Dedifferentiated amniotic fluid mesenchymal stem cell (primary cell): ENCODE results near the gene RAPGEF2.

Experiments
- DNase-seq: peaks from one replicate; pipeline ENCODE4 v3.0.0-alpha.2; 2016; ENCODE audit errors: extremely low spot score

Gene RAPGEF2

DNA sequence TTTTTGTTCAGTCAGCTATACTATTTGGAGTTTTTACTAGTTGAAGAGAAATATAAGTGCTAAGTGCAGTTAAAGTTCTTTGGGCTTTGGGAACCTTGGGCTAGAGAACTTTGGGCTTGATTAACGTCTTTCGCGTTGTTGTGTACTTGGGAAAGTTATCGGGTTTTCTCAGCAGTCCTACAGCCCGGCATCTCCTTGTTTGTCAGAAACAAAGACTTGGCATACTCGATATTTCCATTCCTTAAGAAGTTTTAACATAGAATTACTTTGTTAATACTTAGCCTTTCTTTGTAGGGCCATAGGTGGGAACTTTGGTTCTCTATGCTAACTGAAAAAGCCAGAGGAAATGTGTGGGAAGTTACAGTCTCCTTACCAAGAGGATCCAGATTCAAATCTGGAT lies 28.7 kb downstream of the RAPGEF2 start:
- DNase-seq, result no peak

DNA sequence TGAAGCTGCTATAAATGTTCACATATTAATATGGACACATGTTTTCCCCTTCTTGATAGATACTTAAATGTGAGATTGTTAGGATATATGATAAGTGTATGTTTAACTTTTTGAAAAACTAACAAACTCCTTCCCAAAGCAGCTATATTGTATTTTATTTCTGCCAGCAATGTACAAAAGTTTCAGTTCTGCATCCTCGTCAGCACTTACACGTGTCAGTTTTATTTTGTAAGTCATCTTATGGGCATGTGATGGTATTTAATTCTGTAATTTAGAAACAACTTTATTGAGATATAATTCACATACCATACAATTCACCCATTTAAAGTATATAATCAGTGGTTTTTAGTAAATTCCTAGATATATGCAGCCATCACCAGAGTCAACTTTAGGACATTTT lies 31.6 kb downstream of the RAPGEF2 start:
- DNase-seq, result no peak

DNA sequence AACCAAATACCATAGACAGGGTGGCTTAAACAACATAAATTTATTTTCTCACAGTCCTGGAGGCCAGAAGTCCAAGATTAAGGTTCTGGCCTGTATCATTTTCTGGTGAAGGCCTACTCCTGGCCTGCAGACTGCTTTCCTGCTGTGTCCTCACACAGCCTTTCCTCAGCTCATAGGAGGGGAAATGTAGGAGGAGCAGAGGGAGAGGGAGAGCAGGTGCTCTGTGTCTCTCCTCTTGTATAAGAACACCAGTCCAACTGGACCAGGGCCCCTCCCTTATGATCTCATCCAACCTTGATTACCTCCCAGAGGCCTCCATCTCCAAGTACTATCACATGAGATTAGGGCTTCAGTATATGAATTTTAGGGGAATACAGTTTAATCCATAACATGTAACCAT lies 34.3 kb downstream of the RAPGEF2 start:
- DNase-seq, result no peak

DNA sequence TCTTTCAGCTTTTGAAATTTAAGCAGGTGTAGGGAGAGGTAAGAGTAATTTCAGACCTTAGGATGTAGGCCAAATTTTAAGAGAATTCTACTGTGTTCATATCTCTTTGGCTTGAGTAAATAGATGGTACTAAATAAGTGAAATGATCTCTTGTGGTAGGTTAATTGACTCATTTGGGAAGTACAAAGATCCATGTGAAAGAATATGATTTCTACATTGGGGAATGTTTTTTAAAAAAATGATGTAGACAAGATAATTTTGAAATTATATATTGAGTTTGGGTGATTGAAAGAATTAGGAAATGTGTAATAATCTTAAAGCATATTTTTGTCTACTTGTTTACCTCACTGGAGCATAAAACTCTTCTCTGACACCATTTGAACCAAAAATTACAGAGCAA lies 35.6 kb downstream of the RAPGEF2 start:
- DNase-seq, result no peak

DNA sequence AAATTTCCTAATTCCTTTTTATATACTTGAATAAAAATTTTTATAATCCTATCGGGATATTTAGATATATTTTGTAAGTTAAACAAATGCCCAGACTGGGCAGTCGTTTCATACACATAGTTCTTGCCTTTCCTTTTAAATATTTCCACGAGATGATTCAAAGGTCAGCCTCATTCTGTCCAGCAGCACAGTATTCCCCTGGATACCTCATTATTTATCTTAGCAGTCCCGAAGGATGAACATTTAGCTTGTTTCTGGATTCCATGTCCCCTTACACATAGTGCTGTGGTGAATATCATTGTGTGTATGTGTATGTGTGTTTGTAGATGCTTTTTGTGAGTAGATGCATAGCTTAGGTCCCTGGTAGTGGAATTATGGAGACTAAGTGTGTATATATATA lies 38.3 kb downstream of the RAPGEF2 start:
- no peak for DNase-seq

DNA sequence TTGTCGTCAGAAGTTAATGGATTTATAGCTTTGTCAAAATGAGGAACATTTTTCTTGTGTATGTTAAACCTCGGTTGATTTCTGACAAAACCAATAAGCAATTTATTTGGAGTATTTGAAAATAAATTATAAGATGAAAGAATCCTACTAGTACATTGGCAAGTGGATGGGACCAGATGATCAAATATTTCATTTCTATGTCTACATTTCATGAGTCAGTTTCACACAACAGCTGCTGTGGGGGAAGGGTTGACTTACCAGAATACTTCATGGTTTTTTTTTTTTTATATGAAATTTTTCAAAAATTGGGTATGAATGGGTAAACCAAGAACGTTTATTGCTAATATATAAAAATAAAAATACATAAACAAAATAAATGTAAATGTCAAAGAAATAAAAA lies 39.4 kb downstream of the RAPGEF2 start:
- DNase-seq, result no peak

DNA sequence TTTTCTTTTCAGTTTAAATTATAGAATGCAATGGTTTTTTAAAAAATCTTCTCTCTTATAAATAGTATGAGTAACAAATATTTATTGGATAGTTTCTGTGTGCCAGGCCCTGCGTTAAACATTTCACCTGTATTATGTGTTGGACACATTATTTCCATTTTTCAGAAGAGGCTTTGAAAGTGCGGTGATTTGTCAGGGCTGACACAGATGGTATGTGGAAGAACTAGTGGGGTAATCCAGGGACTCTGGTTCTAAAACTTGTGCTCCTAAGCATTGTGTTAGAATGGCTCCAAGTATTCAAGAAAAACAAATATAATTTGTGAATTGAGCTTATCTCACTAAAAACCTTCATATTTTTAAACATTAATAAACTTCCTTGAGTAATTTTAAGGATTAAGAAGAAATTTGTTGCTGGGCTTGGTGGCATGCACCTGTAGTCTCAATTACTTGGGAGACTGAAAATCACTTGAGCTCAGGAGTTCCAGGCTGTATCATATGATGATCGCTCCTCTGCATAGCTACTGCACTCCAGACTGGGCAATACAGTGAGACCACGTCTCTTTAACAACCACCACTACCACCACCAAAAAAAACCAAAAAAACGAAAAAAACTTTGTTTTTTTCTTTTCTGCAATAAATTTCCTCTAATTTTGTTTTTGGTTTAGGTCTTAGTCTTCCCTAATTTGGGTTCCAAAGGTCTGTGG lies 40.0 kb downstream of the RAPGEF2 start:
- no peak for DNase-seq

DNA sequence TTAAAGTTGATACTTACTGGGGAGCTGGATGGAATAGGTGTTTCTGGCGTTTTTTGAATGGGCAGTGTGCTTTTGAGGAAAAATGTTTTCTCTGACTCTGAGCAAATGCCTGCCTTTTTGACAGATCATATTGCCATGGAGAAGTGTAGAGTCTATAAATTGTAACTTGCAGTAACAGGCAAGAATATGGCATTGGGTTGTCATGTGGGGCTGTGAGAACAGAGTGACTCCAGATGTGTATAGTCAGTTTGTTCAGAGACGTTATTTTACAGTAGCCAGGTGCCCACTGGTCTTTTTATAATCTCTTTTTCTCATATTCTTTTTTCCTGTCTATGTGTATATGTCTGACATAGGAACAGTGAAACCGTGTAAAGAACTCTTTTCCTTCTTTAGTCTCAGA lies 40.8 kb downstream of the RAPGEF2 start:
- no peak for DNase-seq

DNA sequence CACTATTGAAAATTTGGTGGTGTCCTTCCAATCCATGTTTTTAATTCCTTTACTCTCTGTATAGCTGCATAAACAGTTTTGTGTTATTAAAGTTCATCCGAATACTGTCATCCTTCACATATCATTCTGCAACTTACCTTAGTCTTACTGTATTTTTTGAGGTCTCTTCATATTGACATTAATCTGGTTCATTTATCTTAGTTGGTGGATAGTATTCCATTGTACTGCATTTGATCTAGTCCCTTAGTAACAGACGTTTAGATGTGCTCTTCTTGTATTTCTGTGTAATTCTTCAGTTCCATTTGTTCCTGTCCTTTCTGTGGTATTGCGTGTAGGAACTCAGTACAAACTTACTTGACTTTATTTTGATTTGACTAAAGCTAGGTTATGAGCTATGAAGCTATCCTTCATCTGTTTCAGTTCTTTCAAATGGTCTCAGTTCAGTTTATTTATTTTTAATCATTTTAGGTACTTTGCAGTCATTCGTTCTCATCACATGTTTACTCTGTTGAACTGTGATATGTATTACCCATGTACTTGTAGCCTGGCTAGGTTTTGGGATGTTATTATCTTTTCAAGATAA lies 41.3 kb downstream of the RAPGEF2 start:
- no peak for DNase-seq

DNA sequence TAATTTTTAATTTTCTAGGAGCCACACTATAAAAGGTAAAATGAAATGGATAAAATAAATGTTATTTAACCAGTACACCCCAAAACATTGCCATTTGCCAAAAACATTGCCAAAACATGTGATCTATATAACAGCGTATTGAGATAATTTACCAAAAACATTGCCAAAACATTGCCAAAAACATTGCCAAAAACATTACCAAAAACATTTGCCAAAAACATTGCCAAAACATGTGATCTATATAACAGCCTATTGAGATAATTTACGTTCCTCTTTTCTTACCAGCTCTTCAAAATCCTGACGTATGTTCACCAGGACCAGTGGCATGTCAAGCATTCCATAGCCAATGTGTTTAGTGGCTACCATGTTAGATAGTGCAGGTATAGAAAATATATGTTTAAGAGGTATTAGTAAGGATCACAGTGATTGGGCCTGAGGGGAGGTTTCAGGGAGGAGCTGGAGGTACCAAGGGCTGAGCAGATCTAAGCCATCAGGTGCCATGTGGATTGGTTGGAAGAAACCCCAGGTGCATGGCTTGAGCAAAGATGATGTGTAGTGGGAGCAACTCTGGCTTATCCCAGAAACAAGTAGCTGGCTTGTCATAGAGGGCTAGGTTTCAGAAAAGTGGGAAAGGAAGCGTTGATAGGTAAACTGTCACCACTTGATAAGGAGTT lies 42.6 kb downstream of the RAPGEF2 start:
- no peak for DNase-seq

DNA sequence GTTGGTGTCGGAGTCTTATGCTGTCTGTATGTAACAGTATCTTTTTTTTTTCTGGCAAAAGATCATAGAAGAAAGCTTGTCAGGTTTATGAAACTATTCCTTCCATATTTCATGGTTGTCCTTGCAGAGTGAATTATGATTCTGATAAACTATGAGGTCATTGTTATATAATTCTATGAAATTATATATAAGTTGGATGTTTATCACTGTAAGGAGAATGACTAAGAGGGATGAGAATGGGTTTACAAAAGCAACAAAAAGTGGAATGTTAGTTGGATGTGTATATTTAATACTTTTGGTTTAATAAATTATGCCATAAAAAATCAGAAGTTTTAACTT lies 43.1 kb downstream of the RAPGEF2 start:
- DNase-seq, result no peak

DNA sequence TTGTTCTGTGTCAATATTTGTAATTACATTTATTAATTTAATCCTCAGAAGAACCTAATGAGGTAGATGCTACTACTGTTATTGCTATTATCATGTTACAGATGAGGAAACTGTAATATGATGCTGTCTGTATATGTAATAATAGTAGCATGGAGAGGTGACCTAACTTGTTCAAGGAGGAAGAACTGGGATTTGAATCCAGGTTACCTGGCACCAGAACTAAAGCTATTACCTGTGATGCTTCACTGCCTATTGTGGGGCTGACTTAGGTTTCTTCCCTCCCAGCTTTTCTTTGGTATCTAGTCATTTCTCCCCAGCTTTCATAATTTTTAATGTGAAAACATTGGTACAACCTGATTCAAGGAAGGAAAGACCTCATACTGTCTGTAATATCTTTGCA lies 43.6 kb downstream of the RAPGEF2 start:
- DNase-seq, result no peak

DNA sequence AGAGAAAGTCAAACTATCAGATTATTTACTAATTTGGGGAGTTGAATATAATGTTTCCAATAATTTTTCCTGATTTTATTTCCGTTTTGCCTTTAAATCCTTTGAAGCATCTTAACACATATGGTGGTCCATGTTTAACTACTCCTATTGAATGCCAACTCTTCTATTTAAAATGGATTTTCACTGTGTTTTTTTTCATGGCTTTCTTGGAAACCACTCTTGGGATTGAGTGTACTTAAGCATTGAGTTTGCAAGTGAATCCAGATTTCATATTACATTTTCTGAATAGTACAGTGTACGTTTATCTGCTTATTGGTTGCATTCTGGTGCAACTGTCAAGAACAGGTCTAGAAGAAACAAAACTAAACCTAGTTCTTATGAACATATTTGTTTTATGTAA lies 45.6 kb downstream of the RAPGEF2 start:
- no peak for DNase-seq

DNA sequence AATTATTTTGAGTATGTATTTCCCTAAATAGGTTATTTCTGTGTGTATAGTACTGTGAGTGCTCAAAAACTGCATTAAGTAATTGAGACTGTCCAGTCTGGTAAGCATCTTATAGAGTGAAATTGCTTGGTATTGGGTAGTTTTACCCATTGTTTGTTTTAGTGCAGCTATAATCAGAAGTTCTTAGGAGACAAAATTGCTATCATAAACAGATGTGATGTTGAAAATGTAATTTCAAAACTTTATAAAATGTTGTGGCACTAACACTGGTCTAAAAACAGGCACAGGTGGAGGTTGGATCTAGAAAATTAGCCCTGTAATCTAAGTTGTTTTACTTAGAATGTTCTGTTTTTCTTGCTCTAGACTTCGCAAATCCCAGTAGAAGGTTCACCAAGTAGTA lies 46.8 kb downstream of the RAPGEF2 start:
- no peak for DNase-seq

DNA sequence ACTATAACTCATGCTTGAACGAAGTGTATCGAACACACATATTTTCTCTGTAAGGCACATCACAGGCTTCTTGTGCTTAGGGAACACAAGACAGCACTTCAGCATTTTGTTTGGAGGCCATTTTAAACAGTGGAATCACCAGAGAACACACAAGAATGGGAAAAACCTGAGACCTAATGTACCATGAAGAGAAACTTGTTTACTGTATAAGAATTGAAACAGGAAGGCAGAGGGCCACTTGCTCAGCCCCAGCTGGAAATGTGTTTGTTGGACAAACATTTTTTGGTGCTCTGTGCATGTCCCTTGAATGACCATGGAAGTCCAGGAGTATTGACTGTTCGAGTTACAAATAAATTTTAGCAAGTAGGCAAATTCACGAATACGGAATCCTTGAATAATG lies 47.5 kb downstream of the RAPGEF2 start:
- no peak for DNase-seq

DNA sequence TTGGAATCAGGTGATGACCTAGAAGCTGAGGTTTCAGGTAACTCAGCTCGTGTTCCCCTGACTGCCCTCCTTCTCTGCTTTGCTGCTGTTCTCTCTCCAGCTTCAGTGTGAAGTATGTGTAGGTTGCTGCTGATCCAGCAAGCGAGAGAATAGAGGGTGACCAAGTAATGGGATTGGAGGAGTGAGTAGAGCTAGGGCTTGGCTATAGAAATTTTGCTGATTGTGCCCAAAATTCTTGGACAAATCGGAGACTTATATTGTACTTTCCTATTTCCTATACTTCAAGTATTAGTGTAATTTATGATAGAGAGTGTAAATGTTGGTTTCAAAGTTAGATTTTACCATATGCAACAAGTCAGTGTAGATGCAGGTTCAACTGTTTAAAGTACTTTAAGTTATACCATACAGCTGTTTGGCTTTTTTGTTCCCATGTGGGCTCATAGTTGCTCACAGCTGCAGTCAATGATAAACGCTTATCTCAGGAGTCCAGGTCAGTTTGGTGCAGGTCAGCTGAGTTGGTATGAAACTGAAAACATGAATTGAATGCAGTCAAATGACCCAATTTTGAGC lies 48.0 kb downstream of the RAPGEF2 start:
- DNase-seq, result no peak

DNA sequence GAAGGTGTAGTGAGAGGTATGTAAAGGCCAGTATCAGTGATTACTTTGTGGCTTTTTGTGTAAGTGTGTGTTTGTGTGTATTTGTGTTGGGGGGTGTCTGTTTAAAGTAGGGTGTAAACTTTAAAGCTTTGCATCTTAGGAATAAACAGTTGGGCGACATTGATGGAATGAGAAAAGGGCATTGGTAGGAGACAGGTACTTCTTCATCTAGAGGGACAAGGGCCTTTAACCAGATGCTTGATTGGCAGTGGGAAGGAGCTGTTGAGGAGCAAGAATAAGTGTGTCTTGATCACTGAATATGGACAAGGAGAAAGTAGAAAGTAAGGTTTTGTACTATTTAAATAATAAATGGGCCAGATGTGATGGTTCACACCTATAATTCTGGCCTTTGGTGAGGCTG lies 48.8 kb downstream of the RAPGEF2 start:
- no peak for DNase-seq

DNA sequence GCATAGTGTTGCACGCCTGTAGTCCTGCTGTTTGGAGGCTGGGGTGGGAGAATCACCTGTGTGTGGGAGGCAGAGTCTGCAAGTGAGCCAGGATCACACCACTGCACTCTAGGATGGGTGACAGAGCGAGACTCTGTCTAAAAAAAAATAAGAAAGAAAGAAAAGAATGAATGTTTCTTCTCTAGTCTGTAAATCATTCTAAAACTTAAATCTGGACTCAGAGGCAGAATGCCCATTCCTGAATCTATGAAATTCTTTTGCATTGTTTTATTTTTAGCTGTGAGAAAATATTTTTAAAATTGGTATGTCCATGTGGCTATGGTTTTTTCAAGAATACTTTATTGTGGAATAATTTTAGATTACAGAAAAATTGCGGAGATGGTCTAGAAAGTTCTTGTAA lies 49.3 kb downstream of the RAPGEF2 start:
- DNase-seq, result no peak

DNA sequence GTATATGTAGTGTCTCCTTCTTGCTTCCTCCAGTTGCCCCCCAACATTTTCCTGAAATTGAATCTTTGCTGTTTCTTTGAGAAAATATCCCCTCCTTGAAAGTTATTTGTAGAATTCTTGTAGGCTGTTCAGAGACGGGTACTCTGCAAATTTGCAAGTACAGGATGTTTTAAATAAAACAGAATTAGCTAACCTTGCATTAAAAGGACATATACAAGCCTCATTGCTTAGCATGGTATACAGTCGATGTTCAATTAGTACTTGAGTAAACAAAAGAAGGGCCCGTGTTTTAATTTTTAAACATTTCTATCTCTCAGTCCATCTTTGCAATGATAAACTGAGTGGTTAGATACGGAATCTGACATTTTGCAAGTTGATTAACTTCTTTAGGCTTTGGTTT lies 50.8 kb downstream of the RAPGEF2 start:
- no peak for DNase-seq

DNA sequence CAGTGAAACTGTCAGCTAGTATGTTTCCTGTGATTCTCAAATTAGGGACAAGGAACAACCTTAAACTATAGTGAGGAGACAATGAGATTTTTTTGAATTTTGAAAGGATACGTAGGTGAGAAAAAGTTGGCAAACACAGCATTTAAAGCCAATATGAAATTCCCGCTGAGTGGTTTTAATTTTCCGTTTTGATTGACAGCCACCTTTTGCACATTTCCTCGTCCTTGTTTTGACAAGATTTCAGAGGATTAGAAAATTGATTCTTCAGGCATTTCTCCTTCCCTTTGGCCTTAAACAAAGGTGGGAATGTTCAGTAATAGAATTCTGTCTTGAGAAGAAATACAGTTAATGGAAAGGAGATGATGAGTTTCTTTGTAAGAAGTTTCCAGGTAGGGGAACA lies 52.2 kb downstream of the RAPGEF2 start:
- no peak for DNase-seq

DNA sequence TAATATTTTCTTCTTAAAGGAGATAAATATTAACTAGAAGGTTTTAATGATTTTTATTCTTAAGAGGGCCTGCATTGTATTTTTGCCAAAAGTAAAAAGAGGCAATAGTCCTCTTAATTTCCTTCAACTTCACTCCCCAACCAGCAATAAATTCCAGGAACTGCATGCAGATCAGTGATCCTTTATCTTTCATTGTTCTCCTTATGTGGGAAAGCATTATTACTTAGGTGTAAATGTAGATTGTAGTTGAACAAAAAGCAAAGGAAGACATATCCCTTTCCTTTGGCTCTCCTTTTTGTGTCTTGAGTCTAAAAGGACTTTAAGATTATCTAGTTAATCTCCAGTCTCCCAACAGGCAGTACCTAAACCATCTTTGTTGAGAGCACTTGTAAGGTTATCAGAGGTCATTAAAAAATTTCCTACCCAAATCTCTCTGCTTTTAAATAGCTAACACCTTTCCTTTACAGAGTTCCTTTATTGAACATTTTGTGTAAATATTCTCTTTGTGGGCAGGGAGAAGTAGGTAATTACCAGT lies 55.3 kb downstream of the RAPGEF2 start:
- no peak for DNase-seq

DNA sequence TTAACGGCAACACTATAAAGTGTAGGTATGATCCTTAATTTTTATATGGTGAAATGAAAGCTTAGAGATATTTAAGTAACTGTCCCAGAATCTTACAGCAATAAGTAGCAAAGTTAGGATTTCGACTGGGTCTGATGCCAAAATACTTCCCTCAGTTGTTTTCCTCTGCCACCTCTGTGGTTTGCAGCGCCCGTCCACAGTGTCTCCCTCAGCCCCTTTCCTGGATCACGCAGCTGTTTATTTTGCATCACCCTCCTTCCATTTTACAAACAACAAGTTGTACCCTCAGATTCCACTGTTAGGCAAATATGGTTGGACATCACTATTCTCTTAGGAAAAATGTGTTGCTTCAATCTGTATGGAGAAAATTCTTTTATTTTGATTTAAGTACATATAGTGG lies 56.1 kb downstream of the RAPGEF2 start:
- DNase-seq, result no peak

DNA sequence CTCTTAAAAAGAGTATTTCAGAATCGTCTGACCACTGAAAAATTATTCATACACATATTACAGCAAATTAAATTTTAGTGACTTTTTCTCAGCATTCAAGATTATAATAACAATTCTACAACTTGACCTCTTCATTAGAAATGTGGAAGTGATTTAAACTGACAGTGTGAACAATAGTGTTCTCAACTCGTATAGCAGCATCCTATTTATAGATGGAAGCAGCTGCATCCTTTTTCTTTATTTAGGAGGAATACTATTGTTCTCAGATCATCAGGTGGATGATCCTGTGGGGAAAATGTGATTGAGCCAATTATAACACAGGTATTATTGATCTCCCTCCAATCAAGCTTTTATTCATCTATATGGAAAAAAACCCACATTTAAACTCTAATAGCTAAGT lies 56.7 kb downstream of the RAPGEF2 start:
- no peak for DNase-seq
